HG03460 (cell line): Measurements from ENCODE around the gene UBE2E2.
"Not testable (repeated sequence)": the region's sequence is repeated elsewhere in the genome, so short reads cannot be mapped to it uniquely, and the experiment has no call there.

ENCODE experiments used
- ATAC-seq: cut with Tn5 transposase; IDR thresholded peaks from one replicate; pipeline ENCODE4 v1.9.1; 2021; ENCODE audit not compliant: unreplicated experiment

UBE2E2 gene

DNA sequence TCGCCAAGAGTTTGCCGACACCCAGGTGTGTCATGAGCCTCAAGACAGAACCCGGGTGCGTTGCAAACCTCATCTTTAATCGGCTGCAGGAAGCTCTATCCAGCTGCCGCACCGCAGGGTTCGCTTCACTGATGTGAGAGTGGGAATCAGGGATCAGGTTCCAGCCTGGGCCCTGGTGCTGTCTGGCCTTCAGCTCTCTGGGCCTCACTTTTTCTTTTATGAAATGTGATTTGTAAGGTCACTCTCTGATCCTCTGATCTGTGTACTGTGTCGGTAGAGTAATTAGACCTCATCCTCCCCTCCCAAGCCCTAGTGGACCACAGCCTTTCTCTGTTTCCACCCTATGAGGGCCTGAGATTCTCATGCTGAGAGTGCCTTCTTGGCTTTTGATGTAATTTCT, 399.8 kb downstream of the UBE2E2 start:
- ATAC-seq = no peak

GRCh38 chr3:23607184-23607847, 404.2 kb downstream of the UBE2E2 start:
- ATAC-seq = no peak

GRCh38 chr3:23608650-23609049, 405.5 kb downstream of the UBE2E2 start:
- no peak for ATAC-seq

DNA sequence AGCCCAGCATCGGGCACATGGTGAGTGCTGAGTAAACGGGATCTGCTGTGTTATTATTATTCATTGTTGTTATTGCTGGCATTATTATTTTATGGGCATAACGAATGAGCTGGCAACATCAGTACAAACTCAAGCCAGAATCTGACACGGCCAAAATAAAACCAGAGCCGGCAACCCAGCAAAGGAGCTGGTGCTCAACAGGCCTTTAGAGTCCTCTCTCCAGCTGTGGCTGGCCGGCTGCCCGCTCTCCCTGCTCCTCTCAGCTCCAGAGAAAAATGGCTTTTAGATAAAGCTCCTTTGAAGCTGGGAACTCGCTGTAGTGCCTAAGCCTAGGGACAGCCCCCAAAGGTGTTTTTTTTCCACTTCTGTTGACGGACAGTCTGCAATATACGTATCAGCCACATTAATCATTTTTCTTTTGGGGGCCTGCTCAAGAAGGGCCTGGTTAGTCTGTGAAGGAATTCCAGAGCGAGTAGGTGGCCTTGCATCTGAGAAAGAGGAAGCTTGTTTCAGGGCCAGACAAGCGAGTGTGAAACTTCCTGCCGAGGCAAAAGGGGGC, 408.7 kb downstream of the UBE2E2 start:
- ATAC-seq = no peak

DNA sequence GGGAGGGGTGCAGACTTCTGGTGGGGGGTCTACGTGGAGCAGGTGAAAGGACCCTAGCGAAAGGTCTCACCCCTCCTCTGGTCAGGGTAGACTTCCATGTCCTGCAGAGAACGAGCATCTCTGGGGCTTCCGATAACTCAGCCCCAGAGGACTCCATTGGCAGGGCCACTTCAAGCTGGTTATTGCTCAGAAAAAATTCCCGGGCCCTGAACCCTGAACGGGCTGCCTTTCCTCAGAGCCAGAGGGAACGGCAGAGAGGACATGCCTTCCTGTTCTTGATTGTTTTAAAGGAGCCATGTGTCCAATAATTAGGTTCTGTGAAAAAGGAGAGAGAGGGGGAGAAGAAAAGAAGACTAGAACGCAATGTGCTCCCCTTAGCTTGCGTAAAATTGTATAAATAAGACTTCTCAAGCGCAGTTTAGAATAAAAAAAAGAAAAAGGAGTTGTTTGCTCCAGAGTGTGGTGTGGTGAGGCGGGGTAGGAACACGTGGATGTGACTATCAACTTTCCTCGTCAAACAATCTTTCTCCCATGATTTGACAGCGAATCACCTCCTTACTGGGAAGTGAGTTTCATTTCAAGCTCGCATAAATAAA, 409.3 kb downstream of the UBE2E2 start:
- ATAC-seq = no peak

GRCh38 chr3:23615068-23615467, 411.9 kb downstream of the UBE2E2 start:
- no peak for ATAC-seq

DNA sequence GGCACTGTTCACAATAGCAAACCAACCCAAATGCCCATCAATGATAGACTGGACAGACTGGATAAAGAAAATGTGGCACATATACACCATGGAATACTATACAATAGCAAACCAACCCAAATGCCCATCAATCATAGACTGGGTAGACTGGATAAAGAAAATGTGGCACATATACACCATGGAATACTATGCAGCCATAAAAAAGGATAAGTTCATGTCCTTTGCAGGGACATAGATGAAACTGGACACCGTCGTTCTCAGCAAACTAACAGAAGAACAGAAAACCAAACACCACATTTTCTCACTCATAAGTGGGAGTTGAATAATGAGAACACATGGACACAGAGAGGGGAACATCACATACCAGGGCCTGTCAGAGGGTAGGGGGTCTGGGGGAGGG, 415.3 kb downstream of the UBE2E2 start:
- ATAC-seq = not testable (repeated sequence)

DNA sequence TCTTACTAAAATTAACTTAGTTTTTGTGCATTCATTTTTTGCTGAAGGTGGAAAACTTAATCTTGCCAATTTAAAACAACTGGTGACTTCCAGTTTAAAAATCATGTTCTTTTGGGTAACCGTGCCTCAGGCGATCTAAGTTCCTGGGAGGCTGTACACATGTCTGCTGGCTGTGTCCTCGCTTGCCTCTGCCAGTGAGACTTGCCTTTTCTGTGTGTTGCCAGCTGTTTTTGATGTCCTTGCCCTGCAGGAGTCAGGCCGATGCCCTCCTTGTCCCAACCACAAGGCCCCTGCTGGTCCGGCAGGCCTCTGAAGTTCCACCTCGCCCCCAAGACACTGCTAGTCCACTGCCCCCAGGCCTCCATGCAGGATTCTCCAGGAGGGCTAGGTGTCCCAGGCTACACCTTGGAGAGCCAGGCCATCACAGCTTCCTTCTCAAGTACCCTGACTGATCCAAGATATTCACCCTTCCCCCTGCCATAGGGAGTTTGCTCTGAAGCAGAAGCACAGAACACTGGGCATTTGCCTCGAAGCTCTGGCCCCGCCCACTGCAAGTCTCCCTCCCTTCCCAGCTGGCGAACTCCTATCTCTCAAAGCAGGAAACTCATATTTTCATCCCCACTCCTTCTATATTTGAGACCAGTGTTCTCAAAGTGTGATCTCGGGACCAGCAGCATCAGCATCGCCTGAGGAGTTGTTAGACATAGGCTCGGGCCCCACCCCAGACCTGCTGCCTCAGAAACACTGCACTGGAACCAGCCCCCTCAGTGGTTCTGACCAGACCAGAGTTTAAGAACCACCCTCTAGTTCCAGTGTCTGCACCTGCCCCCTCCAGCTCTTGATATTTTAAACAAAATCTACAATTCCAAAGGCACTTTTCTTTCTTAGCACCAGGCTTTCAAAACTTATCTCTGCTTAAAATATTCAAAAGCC, 416.8 kb downstream of the UBE2E2 start:
- ATAC-seq = no peak

GRCh38 chr3:23620638-23621015, 417.5 kb downstream of the UBE2E2 start:
- ATAC-seq = no peak

- ATAC-seq = no peak
These were observed 420.7 kb downstream of the UBE2E2 start for GRCh38 chr3:23623844-23624243.

DNA sequence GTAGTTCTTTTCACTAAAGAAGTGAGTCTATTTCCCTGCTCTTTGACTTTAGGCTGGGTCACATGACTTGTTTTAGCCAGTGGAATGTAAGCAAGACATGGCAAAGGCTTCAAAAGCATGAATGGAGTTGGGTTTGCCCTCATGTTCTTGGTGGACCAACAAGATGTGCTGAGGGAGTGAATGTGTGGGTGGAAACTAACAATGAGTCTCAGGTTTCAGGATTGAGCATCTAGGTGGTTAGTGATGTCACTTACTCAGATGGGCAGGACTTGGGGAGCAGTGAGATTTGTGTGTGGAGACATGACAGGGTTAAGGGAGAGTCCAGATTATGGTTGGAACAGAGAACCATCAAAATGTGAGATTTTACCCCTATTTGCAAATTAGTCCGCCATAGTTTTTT, 421.2 kb downstream of the UBE2E2 start:
- ATAC-seq = no peak

- ATAC-seq = no peak
These were observed 423.3 kb downstream of the UBE2E2 start for GRCh38 chr3:23626442-23626841.

DNA sequence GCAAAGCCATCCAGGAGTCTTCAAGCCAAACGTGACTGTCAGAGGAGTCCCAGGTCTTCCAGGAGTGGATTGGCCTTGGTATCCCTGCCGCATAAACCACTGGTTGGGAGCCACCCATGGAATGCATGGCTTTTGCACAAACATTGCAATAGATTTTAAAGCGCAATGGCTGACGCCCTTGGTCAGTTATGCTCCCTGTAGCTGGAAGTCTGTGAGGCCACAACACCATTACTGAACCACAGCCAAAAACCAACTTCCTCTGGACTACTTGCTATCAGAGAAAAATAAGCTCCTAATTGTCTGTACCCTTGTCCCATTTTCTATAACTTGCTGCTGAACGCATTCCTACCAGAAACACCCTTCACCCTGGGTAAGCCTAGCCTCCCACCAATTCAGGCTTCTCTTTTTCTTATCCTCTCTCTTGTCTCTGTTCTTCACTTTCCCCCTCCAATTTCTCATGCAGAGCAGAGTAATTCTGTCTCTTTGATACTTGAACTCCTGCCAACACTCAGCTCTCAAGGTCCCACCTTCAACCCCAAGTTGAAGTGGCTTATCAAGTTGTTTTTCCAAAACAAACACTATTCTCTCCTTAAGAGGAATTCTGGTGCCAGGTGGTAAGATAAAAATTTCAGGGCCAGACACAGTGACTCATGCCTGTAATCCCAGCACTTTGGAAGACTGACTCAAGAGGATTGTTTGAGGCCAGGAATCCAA, 426.2 kb downstream of the UBE2E2 start:
- ATAC-seq = no peak

GRCh38 chr3:23633261-23633960, 430.3 kb downstream of the UBE2E2 start:
- ATAC-seq = no peak

GRCh38 chr3:23637339-23637738, 434.2 kb downstream of the UBE2E2 start:
- ATAC-seq = no peak

DNA sequence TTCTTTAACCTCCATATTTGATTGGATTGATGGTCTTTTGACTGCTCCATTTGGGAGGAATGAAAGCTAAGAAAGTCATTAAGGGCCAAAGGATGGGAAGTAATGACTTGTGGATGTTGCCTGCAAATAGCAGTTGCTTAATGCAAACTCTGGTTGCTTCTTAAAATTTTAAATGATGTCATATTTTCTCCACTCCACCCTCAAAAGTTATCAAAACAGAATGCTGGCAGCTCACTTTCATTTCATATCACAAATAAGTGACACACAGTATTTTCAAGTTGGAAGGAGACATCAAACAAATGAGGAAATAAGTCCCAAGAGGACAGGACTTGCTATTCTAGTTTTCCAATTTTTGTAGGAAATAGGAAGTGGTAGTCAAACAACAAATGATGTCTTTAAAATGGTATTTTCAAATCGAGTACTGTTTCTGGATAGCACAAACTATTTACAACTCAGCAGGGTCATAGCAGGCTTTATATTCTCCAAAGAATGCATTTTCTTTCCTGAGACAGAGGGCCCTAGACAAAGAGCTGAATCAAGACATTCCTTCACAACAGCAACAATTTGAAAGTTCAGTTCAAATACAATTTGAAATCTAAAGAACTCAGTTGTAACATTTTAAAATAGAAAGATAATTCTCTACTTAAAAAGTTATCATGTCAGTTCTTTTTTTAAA, 437.5 kb downstream of the UBE2E2 start:
- ATAC-seq = no peak
